ENCODE results near the gene KRTAP10-6. TPM values are rescaled to one million over a fixed set of nuclear protein-coding genes. Genes with fewer than 3 reads are reported as not detected.

KRTAP10-6 gene
- total RNA-seq, 1 experiment from 2014 or later, result not detected

GRCh38 chr21:44548922-44549321, 43.4 kb downstream of the KRTAP10-6 start:
- ATAC-seq, result no peak
- H3K9me2 ChIP-seq (replicated peaks; ENCODE audit: low read length), result no peaks in the 10 kb centered on the region
- H3K27ac ChIP-seq (ENCODE audit: low read length), result no peak overlapping the region
- H3K4me1 ChIP-seq (ENCODE audit: insufficient read depth, low read length), result no peaks in the 10 kb centered on the region
- H2AFZ ChIP-seq (ENCODE audit: low read length), result no peak overlapping the region
- ChIA-PET POLR2A (ENCODE audit: unreplicated experiment) (no interaction called here), CTCF (no interaction called here)
- intact Hi-C loops (cut with micrococcal nuclease), result no loop called here
- no peak overlapping the region for H3K9ac ChIP-seq (ENCODE audit: low read length)
- TF ChIP-seq EZH2phosphoT487 (IDR thresholded peaks at IDR 0.05; ENCODE audit: borderline replicate concordance, low read length) (no peak), EZH2 (IDR thresholded peaks at IDR 0.05; ENCODE audit: low read length, unreplicated experiment) (no peak)
- TF ChIP-seq, protein P1, sequence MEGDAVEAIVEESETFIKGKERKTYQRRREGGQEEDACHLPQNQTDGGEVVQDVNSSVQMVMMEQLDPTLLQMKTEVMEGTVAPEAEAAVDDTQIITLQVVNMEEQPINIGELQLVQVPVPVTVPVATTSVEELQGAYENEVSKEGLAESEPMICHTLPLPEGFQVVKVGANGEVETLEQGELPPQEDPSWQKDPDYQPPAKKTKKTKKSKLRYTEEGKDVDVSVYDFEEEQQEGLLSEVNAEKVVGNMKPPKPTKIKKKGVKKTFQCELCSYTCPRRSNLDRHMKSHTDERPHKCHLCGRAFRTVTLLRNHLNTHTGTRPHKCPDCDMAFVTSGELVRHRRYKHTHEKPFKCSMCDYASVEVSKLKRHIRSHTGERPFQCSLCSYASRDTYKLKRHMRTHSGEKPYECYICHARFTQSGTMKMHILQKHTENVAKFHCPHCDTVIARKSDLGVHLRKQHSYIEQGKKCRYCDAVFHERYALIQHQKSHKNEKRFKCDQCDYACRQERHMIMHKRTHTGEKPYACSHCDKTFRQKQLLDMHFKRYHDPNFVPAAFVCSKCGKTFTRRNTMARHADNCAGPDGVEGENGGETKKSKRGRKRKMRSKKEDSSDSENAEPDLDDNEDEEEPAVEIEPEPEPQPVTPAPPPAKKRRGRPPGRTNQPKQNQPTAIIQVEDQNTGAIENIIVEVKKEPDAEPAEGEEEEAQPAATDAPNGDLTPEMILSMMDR (conservative IDR thresholded peaks at IDR 0.05; ENCODE audit: low read depth, low read length), result no peak
- H4K20me1 ChIP-seq (ENCODE audit: low read length), result no peaks in the 10 kb centered on the region
- no TSS peak for BruUV-seq (replicated peaks)
- no peak overlapping the region for H3K4me3 ChIP-seq (ENCODE audit: low read length)
- no peak overlapping the region for H3K4me2 ChIP-seq (ENCODE audit: low read length)
- H3K79me2 ChIP-seq (ENCODE audit: low read length), result no peaks in the 10 kb centered on the region
- no peaks in the 10 kb centered on the region for H3K27me3 ChIP-seq (ENCODE audit: low read length)
- no peaks in the 10 kb centered on the region for H3F3A ChIP-seq (ENCODE audit: low read length, unreplicated experiment)
- DNase-seq, result no peak
- no peaks in the 10 kb centered on the region for H3K36me3 ChIP-seq (ENCODE audit: low read depth, low read length)
- peaks cover 7% of the 10 kb centered on the region; the same call in 1 of the 2 replicates for H3K9me3 ChIP-seq (ENCODE audit: low read length)

GRCh38 chr21:44548381-44548780, 43.9 kb downstream of the KRTAP10-6 start:
- ChIA-PET POLR2A (ENCODE audit: unreplicated experiment) (no interaction called here), CTCF (no interaction called here)
- DNase-seq, result no peak
- Histone ChIP-seq H3K9me2 (replicated peaks; ENCODE audit: low read length) (no peaks in the 10 kb centered on the region), H3K36me3 (ENCODE audit: low read depth, low read length) (no peaks in the 10 kb centered on the region), H3K9me3 (ENCODE audit: low read length) (peaks cover 9% of the 10 kb centered on the region; the same call in 1 of the 2 replicates), H3K4me3 (ENCODE audit: low read length) (no peak overlapping the region), H3K79me2 (ENCODE audit: low read length) (no peaks in the 10 kb centered on the region), H2AFZ (ENCODE audit: low read length) (no peak overlapping the region), H3K27ac (ENCODE audit: low read length) (no peak overlapping the region), H3K27me3 (ENCODE audit: low read length) (no peaks in the 10 kb centered on the region), H4K20me1 (ENCODE audit: low read length) (no peaks in the 10 kb centered on the region), H3K4me2 (ENCODE audit: low read length) (no peak overlapping the region), H3K4me1 (ENCODE audit: insufficient read depth, low read length) (no peaks in the 10 kb centered on the region), H3F3A (ENCODE audit: low read length, unreplicated experiment) (no peaks in the 10 kb centered on the region), H3K9ac (ENCODE audit: low read length) (no peak overlapping the region)
- TF ChIP-seq EZH2 (IDR thresholded peaks at IDR 0.05; ENCODE audit: low read length, unreplicated experiment) (no peak), EZH2phosphoT487 (IDR thresholded peaks at IDR 0.05; ENCODE audit: borderline replicate concordance, low read length) (no peak)
- TF ChIP-seq, protein P1 (conservative IDR thresholded peaks at IDR 0.05; ENCODE audit: low read depth, low read length), result no peak
- BruUV-seq (replicated peaks), result no TSS peak
- intact Hi-C loops (cut with micrococcal nuclease), result no loop called here
- no peak for ATAC-seq

DNA sequence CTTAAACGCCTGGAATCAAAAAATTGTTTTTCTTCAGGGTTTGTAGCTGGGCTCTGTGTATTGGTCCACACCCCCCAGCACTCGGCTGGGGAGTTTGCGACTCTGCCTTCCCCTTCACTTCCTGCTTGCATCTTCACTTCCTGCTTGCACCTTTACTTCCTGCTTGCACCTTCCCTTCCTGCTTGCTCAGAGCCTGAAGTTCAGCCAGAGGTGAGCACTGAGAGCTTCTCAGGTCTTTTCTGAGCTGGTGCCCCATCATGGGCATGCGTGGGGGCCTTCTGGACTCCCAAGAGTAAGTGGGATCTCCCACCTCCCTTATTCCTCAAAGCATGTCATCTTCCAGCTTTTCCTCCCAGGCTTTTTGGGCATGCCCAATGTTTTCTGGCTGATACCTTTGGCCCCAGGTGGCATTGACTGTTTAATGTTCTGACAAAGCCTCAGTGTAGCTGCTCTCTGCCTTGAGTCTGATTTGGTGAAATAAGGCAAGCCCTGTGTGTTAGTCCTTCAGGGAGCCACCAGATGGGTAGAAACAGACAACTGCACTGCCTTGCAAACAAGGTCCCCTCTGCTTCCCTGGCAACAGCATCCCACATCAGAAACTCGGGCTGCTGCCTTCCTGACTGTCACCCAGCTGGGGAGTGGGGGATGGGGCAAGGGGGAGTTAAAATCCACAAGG, 44.5 kb downstream of the KRTAP10-6 start:
- no peak overlapping the region for H3K4me3 ChIP-seq (ENCODE audit: low read length)
- H3K27ac ChIP-seq (ENCODE audit: low read length), result no peak overlapping the region
- intact Hi-C loops (cut with micrococcal nuclease), result no loop called here
- no peaks in the 10 kb centered on the region for H3K9me2 ChIP-seq (replicated peaks; ENCODE audit: low read length)
- H4K20me1 ChIP-seq (ENCODE audit: low read length), result no peaks in the 10 kb centered on the region
- no peaks in the 10 kb centered on the region for H3K36me3 ChIP-seq (ENCODE audit: low read depth, low read length)
- no peaks in the 10 kb centered on the region for H3K4me1 ChIP-seq (ENCODE audit: insufficient read depth, low read length)
- H3K9me3 ChIP-seq (ENCODE audit: low read length), result peaks cover 15% of the 10 kb centered on the region; the same call in 1 of the 2 replicates
- no peak for TF ChIP-seq EZH2phosphoT487 (IDR thresholded peaks at IDR 0.05; ENCODE audit: borderline replicate concordance, low read length)
- no peak for TF ChIP-seq EZH2 (IDR thresholded peaks at IDR 0.05; ENCODE audit: low read length, unreplicated experiment)
- TF ChIP-seq, protein P1 (conservative IDR thresholded peaks at IDR 0.05; ENCODE audit: low read depth, low read length), result no peak
- H3K27me3 ChIP-seq (ENCODE audit: low read length), result no peaks in the 10 kb centered on the region
- DNase-seq (no peak), ATAC-seq (no peak)
- POLR2A ChIA-PET (ENCODE audit: unreplicated experiment), result no interaction called here
- no peaks in the 10 kb centered on the region for H3F3A ChIP-seq (ENCODE audit: low read length, unreplicated experiment)
- no peak overlapping the region for H3K9ac ChIP-seq (ENCODE audit: low read length)
- CTCF ChIA-PET, result no interaction called here
- no peak overlapping the region for H3K4me2 ChIP-seq (ENCODE audit: low read length)
- no peaks in the 10 kb centered on the region for H3K79me2 ChIP-seq (ENCODE audit: low read length)
- no TSS peak for BruUV-seq (replicated peaks)
- no peak overlapping the region for H2AFZ ChIP-seq (ENCODE audit: low read length)

Data from PC-3 (cell line).